Right lobe of liver (tissue), 5 donors: ENCODE measurements around the gene CTAGE6. TPM values are rescaled to one million over a fixed set of nuclear protein-coding genes. Genes with fewer than 3 reads are reported as not detected.

Experiments
- small RNA-seq, 2 experiments: library from RNA; depleted of rRNA; stranded (forward); fragments of <200 nt; gene quantifications; one replicate each; pipeline ENCODE3, GENCODE V24; 2016
- total RNA-seq, 6 experiments: library from RNA; depleted of rRNA in 2 of 6; stranded (reverse); fragments of >200 nt in 2 of 6; fragmentation: NEBNext Ultra II Directional in 3 of 6; extraction: Animal tissue kit (Norgen Biotek cat#: 25700) in 3 of 6; gene quantifications; one replicate each; pipeline versions ENCODE4 v1.1.0 to v1.2.4, GENCODE V29; 2016 to 2023
- donor health status: DM: no; HTN: no; CAD: no.
- donor health status: DM: no; HTN: no; CAD: no.
- donor health status: DM: no; HTN: yes; CAD: no.
- donor health status: DM: no; HTN: yes; CAD: no.

The CTAGE6 gene
- total RNA-seq, 6 experiments from 2014 or later = 0.12 to 0.22 TPM; not detected in 4

Small RNA genes lying within 50 kb of the gene (small RNA-seq; reads per million reads assigned to genes)
- gene RNU6-267P = 0 reads per million in 2 experiments

Other genes with a start within 250 kb of the CTAGE6 start
- gene CTAGE15, start 185.9 kb downstream of the CTAGE6 start, total RNA-seq = under 1 TPM in 4 of 6 experiments, not detected in 2; 0.22 to 0.44 (median 0.36) TPM
- gene TCAF2, start 136.7 kb downstream of the CTAGE6 start, total RNA-seq = 1 to 10 TPM; 2.2 to 8.0 (median 6.0) TPM
- 10 to 100 TPM; 31.6 to 52.9 (median 45.8) TPM for gene TCAF1, start 144.5 kb upstream of the CTAGE6 start, total RNA-seq
- not detected for gene OR2F2, start 177.5 kb upstream of the CTAGE6 start, total RNA-seq
- gene OR2F1, start 197.1 kb upstream of the CTAGE6 start, total RNA-seq = not detected
- not detected for gene OR6B1, start 242.6 kb upstream of the CTAGE6 start, total RNA-seq